Stimulated activated naive CD8-positive, alpha-beta T cell treated with anti-CD3 and anti-CD28 coated beads, Interleukin-15, Interleukin-2, amounts not matched to agents 100 U/mL and 50 U/mL, for 24 hours (primary cell): ENCODE results near the gene DAPK2.
"Not testable (repeated sequence)": the region's sequence is repeated elsewhere in the genome, so short reads cannot be mapped to it uniquely, and the experiment has no call there.

Experiments
- ATAC-seq: fragments of 150-1000 bp; cut with Tn5 transposase; one replicate; pipeline ENCODE4 v1.10.0; 2021
- DNase-seq: peaks from one replicate; pipeline ENCODE4 v3.0.0; 2021

Gene DAPK2

GRCh38 chr15:63972801-63973200 lies 73.5 kb downstream of the DAPK2 start:
- no peak for ATAC-seq
- DNase-seq, result no peak

- no peak for ATAC-seq
- DNase-seq, result no peak
Observed at GRCh38 chr15:63971904-63972303, 74.4 kb downstream of the DAPK2 start.

GRCh38 chr15:63971427-63971805 lies 74.9 kb downstream of the DAPK2 start:
- peak; percentile 74 for DNase-seq

DNA sequence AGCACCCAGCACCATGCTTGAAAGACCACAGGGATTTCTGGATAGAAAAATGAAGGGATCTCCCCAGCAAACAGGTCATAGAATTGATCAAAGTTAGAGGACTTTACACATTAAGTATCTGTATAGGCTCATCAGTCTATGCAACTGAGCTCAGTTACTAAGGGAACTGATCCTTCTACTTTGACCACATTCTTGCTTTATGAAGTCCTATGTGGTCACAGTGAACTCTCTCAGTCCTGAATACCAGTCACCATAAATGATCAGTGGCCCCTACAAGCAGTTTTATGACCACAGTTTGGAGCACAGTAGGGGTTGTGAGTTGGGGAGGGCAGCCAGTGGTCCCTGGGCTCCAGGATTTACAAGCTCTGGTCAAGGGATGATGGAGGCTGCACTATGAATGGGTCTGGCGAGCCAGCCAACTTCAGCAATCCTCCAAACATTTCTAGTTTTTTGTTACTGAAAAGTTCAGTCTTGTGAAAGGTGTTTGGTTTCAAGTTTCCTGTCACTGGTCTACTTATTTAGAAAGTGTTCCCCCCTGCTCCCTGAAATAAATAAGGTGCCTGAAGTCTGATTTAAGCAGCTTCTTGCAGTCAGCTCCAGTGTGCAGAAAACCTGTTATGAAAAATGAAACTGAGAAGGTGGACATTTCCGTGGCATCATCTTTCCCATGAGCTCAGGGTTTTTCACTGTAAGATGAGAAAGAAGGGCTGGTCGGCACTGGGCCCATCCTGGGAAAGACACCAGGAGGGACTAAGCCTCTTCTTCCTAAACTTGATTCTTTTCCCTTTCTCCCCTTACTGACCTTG lies 75.5 kb downstream of the DAPK2 start:
- ATAC-seq, result peak; percentile 89
- peak; percentile 49 for DNase-seq

More at GRCh38 chr15:63971427-63971805, 74.9 kb downstream of the DAPK2 start:
- peak; percentile 64 for ATAC-seq

DNA sequence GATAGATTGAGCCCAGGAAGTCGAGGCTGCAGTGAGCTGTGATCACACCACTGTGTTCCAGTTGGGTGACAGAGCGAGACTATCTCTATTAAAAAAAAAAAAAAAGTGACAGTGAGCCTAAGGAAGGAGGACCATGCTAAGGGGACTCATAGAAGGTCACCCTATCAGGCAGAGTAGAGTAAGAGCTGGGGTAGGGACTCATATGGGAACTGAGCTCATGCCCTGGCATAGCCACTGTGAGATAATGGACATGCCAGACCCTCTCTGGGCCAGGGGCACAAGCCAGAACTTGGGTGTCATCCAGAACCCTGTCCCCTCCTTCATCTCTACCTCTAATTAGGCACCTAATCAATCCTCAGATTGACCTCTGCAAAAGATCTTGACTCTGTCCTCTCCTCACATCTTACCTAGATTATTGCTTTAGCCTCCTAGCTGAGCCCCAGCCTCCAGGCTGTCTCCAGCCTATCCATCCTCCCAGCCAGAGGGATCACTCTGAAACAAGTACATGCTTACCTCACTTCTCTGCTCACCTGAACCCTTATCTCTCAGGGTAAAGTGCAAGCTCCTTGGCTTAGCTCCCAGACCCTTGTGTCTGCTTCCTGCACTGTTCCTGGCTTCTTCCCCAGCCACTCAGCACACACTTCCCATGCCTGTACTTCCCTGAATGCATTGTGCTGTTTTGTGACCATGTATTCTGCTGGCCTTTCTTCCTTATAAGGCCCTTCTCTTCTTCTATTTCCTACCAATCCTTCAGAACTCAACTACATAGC lies 76.4 kb downstream of the DAPK2 start:
- no peak for ATAC-seq
- DNase-seq, result no peak

DNA sequence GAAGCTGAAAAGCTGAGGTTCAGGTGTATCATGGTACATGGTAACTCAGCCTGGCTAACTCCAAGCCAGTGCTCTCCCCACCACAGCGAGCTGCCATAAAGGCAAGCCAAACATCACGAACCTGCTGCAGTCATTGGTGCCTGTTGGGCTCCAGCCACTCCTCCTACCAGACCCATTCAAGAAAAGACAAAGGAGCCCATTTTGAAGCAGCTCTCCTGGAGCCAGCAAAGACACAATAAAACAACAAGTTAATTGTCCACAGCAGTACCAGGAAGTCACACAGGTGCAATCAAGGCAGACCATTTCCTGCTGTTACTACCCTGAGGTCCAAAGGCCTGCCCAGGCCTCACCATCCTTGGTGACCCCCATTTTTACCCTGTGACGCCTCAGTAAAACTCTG lies 77.6 kb downstream of the DAPK2 start:
- no peak for DNase-seq
- ATAC-seq, result no peak

- no peak for ATAC-seq
- DNase-seq, result no peak
Observed at GRCh38 chr15:63968122-63968524, 78.2 kb downstream of the DAPK2 start.

- no peak for ATAC-seq
- DNase-seq, result no peak
Observed at GRCh38 chr15:63967616-63968015, 78.7 kb downstream of the DAPK2 start.

DNA sequence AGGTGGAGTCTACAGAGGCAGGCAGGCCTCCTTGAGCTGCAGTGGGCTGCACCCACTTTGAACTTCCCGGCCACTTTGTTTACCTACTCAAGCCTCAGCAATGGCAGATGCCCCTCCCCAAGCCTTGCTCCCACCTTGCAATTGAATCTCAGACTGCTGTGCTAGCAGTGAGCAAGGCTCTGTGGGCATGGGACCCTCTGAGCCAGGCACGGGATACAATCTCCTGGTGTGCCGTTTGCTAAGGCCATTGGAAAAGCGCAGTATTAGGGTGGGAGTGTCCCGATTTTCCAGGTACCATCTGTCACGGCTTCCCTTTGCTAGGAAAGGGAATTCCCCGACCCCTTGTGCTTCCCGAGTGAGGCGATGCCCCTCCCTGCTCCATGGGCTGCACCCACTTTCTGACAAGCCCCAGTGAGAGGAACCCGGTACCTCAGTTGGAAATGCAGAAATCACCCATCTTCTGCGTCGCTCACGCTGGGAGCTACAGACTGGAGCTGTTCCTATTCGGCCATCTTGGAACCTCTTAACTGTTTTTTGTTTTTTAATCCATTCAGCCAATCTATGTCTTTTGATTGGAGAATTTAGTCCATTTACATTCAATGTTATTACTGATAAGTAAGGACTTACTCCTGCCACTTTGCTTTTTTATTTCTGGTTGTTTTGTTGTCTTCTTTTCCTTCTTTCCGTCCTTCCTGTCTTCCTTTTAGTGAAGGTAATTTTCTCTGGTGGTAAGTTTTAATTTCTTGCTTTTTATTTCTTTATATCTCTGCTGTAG lies 83.2 kb downstream of the DAPK2 start:
- DNase-seq, ATAC-seq: not testable (repeated sequence)

DNA sequence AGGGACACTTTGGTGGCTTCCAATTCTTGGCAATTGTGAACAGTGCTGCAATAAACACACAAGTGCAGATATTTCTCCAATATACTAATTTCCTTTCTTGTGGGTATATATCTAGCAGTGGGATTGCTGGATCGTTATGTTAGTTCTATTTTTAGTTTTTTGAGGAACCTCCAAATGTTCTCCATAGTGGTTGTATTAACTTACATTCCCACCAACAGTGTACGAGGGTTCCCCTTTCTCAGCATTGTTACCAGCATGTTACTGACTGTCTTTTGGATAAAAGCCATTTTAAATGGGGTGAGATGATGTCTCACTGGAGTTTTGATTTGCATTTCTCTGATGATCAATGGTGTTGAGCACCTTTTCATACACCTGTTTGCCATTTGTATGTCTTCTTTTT lies 92.8 kb downstream of the DAPK2 start:
- ATAC-seq, result no peak
- DNase-seq, result no peak

- no peak for DNase-seq
- ATAC-seq, result no peak
Observed at GRCh38 chr15:63950911-63951481, 95.3 kb downstream of the DAPK2 start.

DNA sequence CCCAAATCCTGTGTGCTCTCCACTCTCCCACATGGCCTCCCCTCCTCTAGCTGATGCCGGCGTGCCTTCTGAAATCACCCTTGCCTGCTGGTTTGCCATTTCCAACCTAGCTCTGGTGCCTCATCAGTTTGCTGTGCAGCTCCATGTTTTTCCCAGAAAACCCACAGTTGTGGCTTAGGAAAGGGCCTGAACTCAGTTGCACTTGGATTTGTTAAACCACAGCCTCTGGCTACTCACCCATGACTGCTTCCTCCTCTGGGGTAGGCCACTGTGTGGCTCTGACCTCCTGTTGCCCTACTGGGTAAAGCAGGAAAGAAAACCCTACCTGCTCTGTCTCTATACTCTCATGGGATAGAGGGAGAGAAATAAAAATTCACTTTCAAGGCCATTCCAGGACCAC lies 97.3 kb downstream of the DAPK2 start:
- ATAC-seq (no peak), DNase-seq (no peak)

- DNase-seq, result no peak
Observed at GRCh38 chr15:63948436-63948835, 97.8 kb downstream of the DAPK2 start.

GRCh38 chr15:63947228-63947627 lies 99.1 kb downstream of the DAPK2 start:
- ATAC-seq (no peak), DNase-seq (no peak)

More at GRCh38 chr15:63948436-63948835, 97.8 kb downstream of the DAPK2 start:
- ATAC-seq, result no peak

- ATAC-seq, result no peak
- no peak for DNase-seq
Observed at GRCh38 chr15:63946524-63947065, 99.7 kb downstream of the DAPK2 start.

GRCh38 chr15:63945838-63946298 lies 100.4 kb downstream of the DAPK2 start:
- ATAC-seq (no peak), DNase-seq (no peak)

DNA sequence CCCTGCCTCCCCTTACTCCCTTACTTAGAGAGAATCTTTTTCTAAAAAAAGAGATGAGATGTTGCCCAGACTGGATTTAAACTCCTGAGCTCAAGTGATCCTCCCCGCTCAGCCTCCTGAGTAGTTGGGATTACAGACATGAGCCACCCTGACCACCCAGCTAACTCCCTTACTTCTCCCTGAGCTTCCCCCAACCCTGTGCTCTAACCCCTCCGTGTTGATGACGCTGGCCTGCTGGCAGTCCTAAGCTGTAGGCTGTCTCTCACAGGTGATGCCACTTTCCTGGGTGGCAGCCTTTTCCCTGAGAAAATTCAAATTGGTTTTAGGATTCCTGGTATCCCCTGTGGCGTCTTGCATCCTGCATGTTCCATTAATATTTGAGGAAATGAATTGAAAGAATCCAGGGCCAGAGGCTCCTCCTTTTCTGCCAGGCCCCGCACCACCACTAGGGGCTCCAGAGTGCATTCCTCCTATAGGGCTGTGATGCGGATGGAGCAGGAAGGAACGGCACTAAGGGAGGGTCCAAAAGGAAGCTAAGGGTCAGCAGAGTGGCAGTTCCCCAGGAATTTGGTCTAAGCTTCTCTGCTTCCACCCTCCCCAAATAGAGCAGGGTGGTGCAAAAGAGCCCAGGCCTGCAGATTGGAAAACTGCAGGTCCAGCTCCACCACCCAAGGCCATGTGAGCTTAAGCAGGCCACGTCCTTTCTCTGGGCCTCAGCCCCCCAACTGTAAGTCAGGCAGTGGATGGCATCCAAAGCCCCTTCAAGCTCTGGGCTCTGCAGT lies 101.1 kb downstream of the DAPK2 start:
- DNase-seq (peak; percentile 80), ATAC-seq (peak; percentile 81)

DNA sequence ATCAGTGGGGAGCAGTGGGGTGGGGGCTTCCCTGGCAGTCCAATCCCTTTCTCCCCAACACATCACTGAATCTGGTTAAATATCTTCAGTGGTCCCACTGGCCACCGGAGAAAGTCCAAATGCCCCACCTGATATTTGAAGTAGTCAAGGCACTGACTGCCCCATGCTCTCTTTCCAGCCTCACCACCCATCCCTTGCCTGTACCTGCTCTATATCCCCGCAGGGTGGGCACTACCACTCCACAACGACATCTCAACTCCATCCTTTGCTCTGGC lies 101.7 kb downstream of the DAPK2 start:
- no peak for ATAC-seq
- no peak for DNase-seq

DNA sequence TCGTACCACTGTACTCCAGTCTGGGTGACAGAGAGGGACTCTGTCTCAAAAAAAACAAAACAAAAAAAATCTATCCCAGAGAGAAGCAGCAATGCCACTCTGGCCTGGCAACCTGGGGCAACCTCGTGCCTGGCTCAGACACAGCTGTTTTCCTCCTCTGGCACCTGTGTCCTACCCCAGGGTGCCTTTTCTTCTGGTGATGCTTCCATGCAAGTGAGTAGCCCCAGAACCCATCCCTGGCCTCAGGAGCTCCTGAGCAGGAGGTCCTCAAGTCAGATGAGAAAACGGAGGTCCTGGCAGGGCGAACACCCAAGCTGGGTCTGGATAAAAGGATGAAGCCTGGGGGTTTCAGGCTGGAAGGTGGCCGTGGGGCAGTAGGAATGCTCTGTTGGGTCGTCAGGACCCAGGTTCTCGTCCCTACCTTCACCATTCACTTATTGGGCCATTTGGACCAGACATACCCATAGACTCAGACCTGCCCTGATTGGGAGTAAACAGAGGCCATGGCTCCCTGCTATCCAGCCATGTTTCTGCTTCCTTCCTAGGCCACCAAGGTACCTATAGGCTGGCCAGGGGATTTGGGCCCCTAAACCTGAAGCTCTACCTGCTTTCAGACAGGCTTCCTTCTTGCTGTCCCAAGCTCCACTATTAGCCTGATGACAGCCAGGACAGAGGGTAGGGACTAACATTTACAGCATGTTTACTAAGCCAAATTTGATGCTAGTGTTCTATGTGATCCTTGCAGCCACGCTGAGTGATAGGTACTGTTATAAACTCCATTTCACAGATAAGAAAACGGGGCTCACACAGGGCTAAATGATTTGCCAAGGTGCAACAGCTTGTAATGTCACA lies 102.2 kb downstream of the DAPK2 start:
- ATAC-seq (no peak), DNase-seq (no peak)
